ENCODE data around the gene ZNF511.

GRCh38 chr10:133349160-133349568 lies 40.5 kb downstream of the ZNF511 start:
- TF ChIP-seq CTCF (conservative IDR thresholded peaks at IDR 0.05) (no peak), EZH2 (IDR thresholded peaks at IDR 0.05; ENCODE audit: low read depth) (no peak)
